ENCODE measurements around the gene CRISPLD2.

- TF ChIP-seq CTCF (conservative IDR thresholded peaks at IDR 0.05 in 1 of 2, IDR thresholded peaks at IDR 0.05 in 1 of 2; ENCODE audit: extremely low read depth in 1 of 2, insufficient read depth in 1 of 2, low read depth in 1 of 2, low read length in 2 of 2) (no peak), EZH2 (IDR thresholded peaks at IDR 0.05; ENCODE audit: borderline replicate concordance, low read length) (no peak)
Measured at GRCh38 chr16:84829168-84829965, 9.6 kb downstream of the CRISPLD2 start.
